Mucosa of stomach (tissue), 1 donor: ENCODE data around the gene DNAH3.
"Not testable (repeated sequence)": the region's sequence is repeated elsewhere in the genome, so short reads cannot be mapped to it uniquely, and the experiment has no call there.

Source experiments
- H3K27me3 ChIP-seq: one replicate; pipeline ENCODE4 v1.7.0; 2013; ENCODE audit warnings: mild to moderate bottlenecking, low read length; ENCODE audit not compliant: control insufficient read depth, insufficient read depth
- H3K36me3 ChIP-seq: one replicate; pipeline ENCODE4 v1.7.0; 2013; ENCODE audit warnings: low read length; ENCODE audit not compliant: control insufficient read depth, insufficient read depth
- H3K4me1 ChIP-seq: one replicate; pipeline ENCODE4 v1.7.0; 2013; ENCODE audit warnings: mild to moderate bottlenecking, low read length; ENCODE audit not compliant: control insufficient read depth, insufficient read depth
- H3K4me3 ChIP-seq: one replicate; pipeline ENCODE4 v1.7.0; 2013; ENCODE audit warnings: low read length
- H3K9ac ChIP-seq: one replicate; pipeline ENCODE4 v1.7.0; 2013; ENCODE audit warnings: mild to moderate bottlenecking, low read length, moderate library complexity
- H3K9me3 ChIP-seq: one replicate; pipeline ENCODE4 v1.7.0; 2013; ENCODE audit warnings: mild to moderate bottlenecking, low read length, moderate library complexity; ENCODE audit not compliant: control insufficient read depth
- donor health status: Pancreatic carcinoma.

The DNAH3 gene

GRCh38 chr16:21101631-21102420, 48.8 kb downstream of the DNAH3 start:
- Histone ChIP-seq H3K36me3 (no peaks in the 10 kb centered on the region), H3K9ac (no peak overlapping the region), H3K4me1 (no peaks in the 10 kb centered on the region), H3K4me3 (no peak overlapping the region), H3K27me3 (no peaks in the 10 kb centered on the region), H3K9me3 (no peaks in the 10 kb centered on the region)

GRCh38 chr16:21100447-21100846, 50.2 kb downstream of the DNAH3 start:
- Histone ChIP-seq H3K4me1 (no peaks in the 10 kb centered on the region), H3K9me3 (no peaks in the 10 kb centered on the region), H3K4me3 (no peak overlapping the region), H3K9ac (no peak overlapping the region), H3K36me3 (no peaks in the 10 kb centered on the region), H3K27me3 (no peaks in the 10 kb centered on the region)

GRCh38 chr16:21097151-21097550, 53.5 kb downstream of the DNAH3 start:
- H3K27me3 ChIP-seq, result no peaks in the 10 kb centered on the region
- no peak overlapping the region for H3K4me3 ChIP-seq
- no peaks in the 10 kb centered on the region for H3K4me1 ChIP-seq

GRCh38 chr16:21094719-21095118, 55.9 kb downstream of the DNAH3 start:
- H3K4me3 ChIP-seq, H3K27me3 ChIP-seq, H3K9me3 ChIP-seq, H3K36me3 ChIP-seq, H3K9ac ChIP-seq, H3K4me1 ChIP-seq: not testable (repeated sequence)

More at GRCh38 chr16:21097151-21097550, 53.5 kb downstream of the DNAH3 start:
- H3K9ac ChIP-seq, result no peak overlapping the region
- H3K36me3 ChIP-seq, result no peaks in the 10 kb centered on the region
- no peaks in the 10 kb centered on the region for H3K9me3 ChIP-seq

GRCh38 chr16:21092951-21093350, 57.7 kb downstream of the DNAH3 start:
- H3K9me3 ChIP-seq, result no peaks in the 10 kb centered on the region
- H3K9ac ChIP-seq, result no peak overlapping the region
- H3K27me3 ChIP-seq, result no peaks in the 10 kb centered on the region
- no peaks in the 10 kb centered on the region for H3K4me1 ChIP-seq
- H3K4me3 ChIP-seq, result no peak overlapping the region
- no peaks in the 10 kb centered on the region for H3K36me3 ChIP-seq

- Histone ChIP-seq H3K9me3 (no peaks in the 10 kb centered on the region), H3K27me3 (no peaks in the 10 kb centered on the region), H3K4me3 (no peak overlapping the region), H3K4me1 (no peaks in the 10 kb centered on the region), H3K9ac (no peak overlapping the region), H3K36me3 (no peaks in the 10 kb centered on the region)
Measured at GRCh38 chr16:21088646-21089538, 61.8 kb downstream of the DNAH3 start.

GRCh38 chr16:21088143-21088542, 62.5 kb downstream of the DNAH3 start:
- no peak overlapping the region for H3K9ac ChIP-seq
- no peaks in the 10 kb centered on the region for H3K9me3 ChIP-seq
- H3K36me3 ChIP-seq, result no peaks in the 10 kb centered on the region
- H3K4me3 ChIP-seq, result no peak overlapping the region
- no peaks in the 10 kb centered on the region for H3K27me3 ChIP-seq
- H3K4me1 ChIP-seq, result no peaks in the 10 kb centered on the region

- no peak overlapping the region for H3K9ac ChIP-seq
- no peaks in the 10 kb centered on the region for H3K36me3 ChIP-seq
- H3K9me3 ChIP-seq, result no peaks in the 10 kb centered on the region
- no peak overlapping the region for H3K4me3 ChIP-seq
- H3K27me3 ChIP-seq, result no peaks in the 10 kb centered on the region
- no peaks in the 10 kb centered on the region for H3K4me1 ChIP-seq
Measured at GRCh38 chr16:21084631-21085225, 65.9 kb downstream of the DNAH3 start.

- no peaks in the 10 kb centered on the region for H3K27me3 ChIP-seq
- no peaks in the 10 kb centered on the region for H3K9me3 ChIP-seq
- H3K4me3 ChIP-seq, result no peak overlapping the region
- H3K4me1 ChIP-seq, result no peaks in the 10 kb centered on the region
- H3K9ac ChIP-seq, result no peak overlapping the region
- no peaks in the 10 kb centered on the region for H3K36me3 ChIP-seq
Measured at GRCh38 chr16:21083729-21084268, 66.8 kb downstream of the DNAH3 start.

- Histone ChIP-seq H3K4me1 (no peaks in the 10 kb centered on the region), H3K9me3 (no peaks in the 10 kb centered on the region), H3K27me3 (no peaks in the 10 kb centered on the region), H3K4me3 (no peak overlapping the region), H3K36me3 (no peaks in the 10 kb centered on the region), H3K9ac (no peak overlapping the region)
Measured at GRCh38 chr16:21081329-21081728, 69.3 kb downstream of the DNAH3 start.

- H3K4me1 ChIP-seq, result no peaks in the 10 kb centered on the region
- no peak overlapping the region for H3K4me3 ChIP-seq
- H3K9me3 ChIP-seq, result no peaks in the 10 kb centered on the region
- H3K27me3 ChIP-seq, result no peaks in the 10 kb centered on the region
- no peaks in the 10 kb centered on the region for H3K36me3 ChIP-seq
- no peak overlapping the region for H3K9ac ChIP-seq
Measured at GRCh38 chr16:21078563-21078962, 72.1 kb downstream of the DNAH3 start.
